Activated T-helper 1 cell treated with anti-CD3 and anti-CD28 coated beads, Interleukin-12 subunit alpha, Interleukin-12 subunit beta, Interleukin-2, Interleukin-4 antibody, amounts not matched to agents 30 ng/mL and 10 ng/mL and 1 ng/mL, durations not matched to agents 14 hours and 24 hours and 36 hours (primary cell): ENCODE measurements around the gene FMOD. TPM values are rescaled to one million over a fixed set of nuclear protein-coding genes. Genes with fewer than 3 reads are reported as not detected.
A peak's percentile ranks its signal among the peaks of the same experiment; 100 is the strongest.

Experiments
- DNase-seq: peaks from one replicate; pipeline ENCODE4 v3.0.0; 2021; ENCODE audit warnings: low spot score
- H3K27ac Mint-ChIP-seq: one replicate; pipeline ENCODE4 v1.8.0; 2021; ENCODE audit warnings: mild to moderate bottlenecking, mixed read lengths
- H3K27me3 Mint-ChIP-seq: one replicate; pipeline ENCODE4 v1.8.0; 2022; ENCODE audit warnings: mild to moderate bottlenecking, moderate library complexity, mixed read lengths; ENCODE audit not compliant: insufficient read depth
- H3K36me3 Mint-ChIP-seq: one replicate; pipeline ENCODE4 v1.8.0; 2021; ENCODE audit warnings: low read depth, mixed read lengths
- H3K4me1 Mint-ChIP-seq: one replicate; pipeline ENCODE4 v1.8.0; 2021; ENCODE audit warnings: low read depth, mixed read lengths
- H3K4me3 Mint-ChIP-seq: one replicate; pipeline ENCODE4 v1.8.0; 2021; ENCODE audit warnings: mild to moderate bottlenecking, moderate library complexity, mixed read lengths
- H3K9me3 Mint-ChIP-seq: one replicate; pipeline ENCODE4 v1.8.0; 2021; ENCODE audit warnings: mixed read lengths
- intact Hi-C: fragments of 100-400 bp; cut with micrococcal nuclease; formaldehyde crosslinking; loops from one replicate; pipeline ENCODE4 v1.15.1; 2024
- total RNA-seq: library from RNA; stranded (reverse); gene quantifications from 2 replicates; pipeline ENCODE4 v1.2.3, GENCODE V29; 2022

Gene FMOD
- total RNA-seq: 3.4 and 4.1 TPM in 2 replicates

GRCh38 chr1:203351037-203351625 lies at the start of gene FMOD:
FMOD (minus strand) TSS chr1:203351122; CDS start chr1:203348270, 2,852 bp downstream.
- DNase-seq: no peak
- Mint-ChIP-seq H3K9me3 (peaks cover 4% of the 10 kb centered on the region), H3K4me3 (peak within 1 kb of the TSS; percentile 43), H3K36me3 (no peaks in the 10 kb centered on the region), H3K27ac (peak within 1 kb of the TSS; percentile 29), H3K4me1 (peaks cover 6% of the 10 kb centered on the region), H3K27me3 (peaks cover 18% of the 10 kb centered on the region)
- intact Hi-C loops: no loop called here

GRCh38 chr1:203396595-203397194 lies 45.8 kb upstream of the FMOD start:
- Mint-ChIP-seq H3K4me3 (no peak overlapping the region), H3K4me1 (no peaks in the 10 kb centered on the region), H3K27me3 (peaks cover 12% of the 10 kb centered on the region), H3K9me3 (no peaks in the 10 kb centered on the region), H3K27ac (no peak overlapping the region), H3K36me3 (no peaks in the 10 kb centered on the region)
- no peak for DNase-seq
- intact Hi-C loops: no loop called here

- H3K4me3 Mint-ChIP-seq: no peak overlapping the region
- H3K9me3 Mint-ChIP-seq: no peaks in the 10 kb centered on the region
- no peaks in the 10 kb centered on the region for H3K4me1 Mint-ChIP-seq
Measured at GRCh38 chr1:203395751-203396150, 44.8 kb upstream of the FMOD start.

GRCh38 chr1:203390298-203390697 lies 39.4 kb upstream of the FMOD start:
- Mint-ChIP-seq H3K36me3 (no peaks in the 10 kb centered on the region), H3K27ac (no peak overlapping the region), H3K27me3 (peaks cover 29% of the 10 kb centered on the region), H3K4me1 (no peaks in the 10 kb centered on the region), H3K9me3 (no peaks in the 10 kb centered on the region), H3K4me3 (no peak overlapping the region)
- intact Hi-C loops: no loop called here
- no peak for DNase-seq

More at GRCh38 chr1:203395751-203396150, 44.8 kb upstream of the FMOD start:
- intact Hi-C loops: no loop called here
- Mint-ChIP-seq H3K27ac (no peak overlapping the region), H3K27me3 (peaks cover 18% of the 10 kb centered on the region), H3K36me3 (no peaks in the 10 kb centered on the region)
- DNase-seq: no peak

- DNase-seq: no peak
- no peaks in the 10 kb centered on the region for H3K36me3 Mint-ChIP-seq
- intact Hi-C loops: no loop called here
- no peaks in the 10 kb centered on the region for H3K4me1 Mint-ChIP-seq
- H3K27me3 Mint-ChIP-seq: peaks cover 29% of the 10 kb centered on the region
- H3K4me3 Mint-ChIP-seq: no peak overlapping the region
- no peak overlapping the region for H3K27ac Mint-ChIP-seq
- no peaks in the 10 kb centered on the region for H3K9me3 Mint-ChIP-seq
Measured at GRCh38 chr1:203388683-203389082, 37.8 kb upstream of the FMOD start.

- Mint-ChIP-seq H3K9me3 (no peaks in the 10 kb centered on the region), H3K27me3 (peaks cover 19% of the 10 kb centered on the region), H3K4me1 (no peaks in the 10 kb centered on the region), H3K36me3 (no peaks in the 10 kb centered on the region), H3K4me3 (no peak overlapping the region), H3K27ac (no peak overlapping the region)
- DNase-seq: no peak
- intact Hi-C loops: no loop called here
Measured at GRCh38 chr1:203382026-203382425, 31.1 kb upstream of the FMOD start.

- H3K27ac Mint-ChIP-seq: no peak overlapping the region
- H3K4me1 Mint-ChIP-seq: no peaks in the 10 kb centered on the region
- intact Hi-C loops: no loop called here
- H3K27me3 Mint-ChIP-seq: peaks cover 18% of the 10 kb centered on the region
- no peak overlapping the region for H3K4me3 Mint-ChIP-seq
- H3K36me3 Mint-ChIP-seq: no peaks in the 10 kb centered on the region
- H3K9me3 Mint-ChIP-seq: no peaks in the 10 kb centered on the region
- DNase-seq: no peak
Measured at GRCh38 chr1:203381151-203381751, 30.3 kb upstream of the FMOD start.

GRCh38 chr1:203380420-203381150 lies 29.7 kb upstream of the FMOD start:
- Mint-ChIP-seq H3K4me1 (no peaks in the 10 kb centered on the region), H3K36me3 (no peaks in the 10 kb centered on the region), H3K27me3 (peaks cover 18% of the 10 kb centered on the region), H3K9me3 (no peaks in the 10 kb centered on the region), H3K4me3 (no peak overlapping the region), H3K27ac (no peak overlapping the region)
- no peak for DNase-seq
- intact Hi-C loops: no loop called here

GRCh38 chr1:203379825-203380224 lies 28.9 kb upstream of the FMOD start:
- no peaks in the 10 kb centered on the region for H3K9me3 Mint-ChIP-seq
- H3K27me3 Mint-ChIP-seq: peaks cover 18% of the 10 kb centered on the region
- DNase-seq: no peak
- no peaks in the 10 kb centered on the region for H3K4me1 Mint-ChIP-seq
- no peak overlapping the region for H3K27ac Mint-ChIP-seq
- no peaks in the 10 kb centered on the region for H3K36me3 Mint-ChIP-seq
- H3K4me3 Mint-ChIP-seq: no peak overlapping the region
- intact Hi-C loops: no loop called here

GRCh38 chr1:203378556-203379245 lies 27.8 kb upstream of the FMOD start:
- Mint-ChIP-seq H3K27ac (no peak overlapping the region), H3K4me1 (no peaks in the 10 kb centered on the region), H3K36me3 (no peaks in the 10 kb centered on the region), H3K9me3 (no peaks in the 10 kb centered on the region), H3K27me3 (peaks cover 19% of the 10 kb centered on the region), H3K4me3 (no peak overlapping the region)
- intact Hi-C loops: no loop called here
- DNase-seq: no peak

GRCh38 chr1:203373991-203374390 lies 23.1 kb upstream of the FMOD start:
- Mint-ChIP-seq H3K4me3 (no peak overlapping the region), H3K9me3 (no peaks in the 10 kb centered on the region), H3K27me3 (peaks cover 13% of the 10 kb centered on the region), H3K4me1 (no peaks in the 10 kb centered on the region), H3K36me3 (no peaks in the 10 kb centered on the region), H3K27ac (no peak overlapping the region)
- intact Hi-C loops: no loop called here
- no peak for DNase-seq

- no peak overlapping the region for H3K4me3 Mint-ChIP-seq
- H3K4me1 Mint-ChIP-seq: no peaks in the 10 kb centered on the region
- H3K27me3 Mint-ChIP-seq: peaks cover 12% of the 10 kb centered on the region
- H3K9me3 Mint-ChIP-seq: no peaks in the 10 kb centered on the region
- DNase-seq: no peak
- H3K36me3 Mint-ChIP-seq: no peaks in the 10 kb centered on the region
- intact Hi-C loops: no loop called here
- H3K27ac Mint-ChIP-seq: no peak overlapping the region
Measured at GRCh38 chr1:203373002-203373401, 22.1 kb upstream of the FMOD start.
